ENCODE measurements around the gene SHE.

GRCh38 chr1:154541231-154541630 lies 39.0 kb upstream of the SHE start:
- TF ChIP-seq, protein P1, sequence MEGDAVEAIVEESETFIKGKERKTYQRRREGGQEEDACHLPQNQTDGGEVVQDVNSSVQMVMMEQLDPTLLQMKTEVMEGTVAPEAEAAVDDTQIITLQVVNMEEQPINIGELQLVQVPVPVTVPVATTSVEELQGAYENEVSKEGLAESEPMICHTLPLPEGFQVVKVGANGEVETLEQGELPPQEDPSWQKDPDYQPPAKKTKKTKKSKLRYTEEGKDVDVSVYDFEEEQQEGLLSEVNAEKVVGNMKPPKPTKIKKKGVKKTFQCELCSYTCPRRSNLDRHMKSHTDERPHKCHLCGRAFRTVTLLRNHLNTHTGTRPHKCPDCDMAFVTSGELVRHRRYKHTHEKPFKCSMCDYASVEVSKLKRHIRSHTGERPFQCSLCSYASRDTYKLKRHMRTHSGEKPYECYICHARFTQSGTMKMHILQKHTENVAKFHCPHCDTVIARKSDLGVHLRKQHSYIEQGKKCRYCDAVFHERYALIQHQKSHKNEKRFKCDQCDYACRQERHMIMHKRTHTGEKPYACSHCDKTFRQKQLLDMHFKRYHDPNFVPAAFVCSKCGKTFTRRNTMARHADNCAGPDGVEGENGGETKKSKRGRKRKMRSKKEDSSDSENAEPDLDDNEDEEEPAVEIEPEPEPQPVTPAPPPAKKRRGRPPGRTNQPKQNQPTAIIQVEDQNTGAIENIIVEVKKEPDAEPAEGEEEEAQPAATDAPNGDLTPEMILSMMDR (IDR thresholded peaks at IDR 0.05; ENCODE audit: low read length) = no peak
- TF ChIP-seq EZH2phosphoT487 (IDR thresholded peaks at IDR 0.05; ENCODE audit: low read length) (no peak), EZH2 (optimal IDR thresholded peaks at IDR 0.05; ENCODE audit: low read depth, low read length) (no peak)
